ENCODE results near the gene CLTRN. TPM values are rescaled to one million over a fixed set of nuclear protein-coding genes. Genes with fewer than 3 reads are reported as not detected.

The CLTRN gene
- total RNA-seq, 1 donor from 2014 or later: not detected

DNA sequence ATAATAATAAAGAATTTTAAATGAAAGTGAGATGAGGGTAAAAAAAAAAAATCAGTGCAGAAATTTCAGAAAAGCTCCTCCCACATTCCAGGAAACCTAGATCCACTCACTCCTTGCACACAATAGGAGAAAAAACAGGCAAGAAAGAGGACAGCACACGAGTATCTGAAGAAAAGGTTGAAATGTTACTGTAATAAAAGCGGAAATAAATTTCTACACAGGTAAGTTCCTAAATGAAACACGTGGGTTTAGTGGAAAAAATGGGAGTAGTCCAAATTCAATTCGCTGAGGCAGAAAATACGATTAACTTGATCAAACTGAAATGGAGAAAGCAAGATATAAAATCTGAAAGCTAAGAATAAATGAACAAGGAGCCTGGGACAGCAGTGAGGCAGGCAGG, 61.8 kb downstream of the CLTRN start:
- no peak for TF ChIP-seq CTCF (IDR thresholded peaks at IDR 0.05)

GRCh38 chrX:15601932-15602331, 62.7 kb downstream of the CLTRN start:
- no peak for TF ChIP-seq CTCF (IDR thresholded peaks at IDR 0.05)
- no peaks in the 10 kb centered on the region for H3K36me3 ChIP-seq
- H3K27ac ChIP-seq: no peak overlapping the region
- intact Hi-C loops (cut with DNase I): no loop called here
- H3K4me3 ChIP-seq: no peak overlapping the region
- no peaks in the 10 kb centered on the region for H3K9me3 ChIP-seq
- DNase-seq (ENCODE audit: low spot score in 2 of 2): no peak
- H3K4me1 ChIP-seq: no peaks in the 10 kb centered on the region
- H3K27me3 ChIP-seq: no peaks in the 10 kb centered on the region

More for the DNA sequence above, 61.8 kb downstream of the CLTRN start:
- no peak for DNase-seq (ENCODE audit: low spot score in 2 of 2)
- Histone ChIP-seq H3K27ac (no peak overlapping the region), H3K36me3 (no peaks in the 10 kb centered on the region), H3K4me1 (no peaks in the 10 kb centered on the region), H3K4me3 (no peak overlapping the region), H3K27me3 (no peaks in the 10 kb centered on the region), H3K9me3 (no peaks in the 10 kb centered on the region)
- intact Hi-C loops (cut with DNase I): no loop called here

DNA sequence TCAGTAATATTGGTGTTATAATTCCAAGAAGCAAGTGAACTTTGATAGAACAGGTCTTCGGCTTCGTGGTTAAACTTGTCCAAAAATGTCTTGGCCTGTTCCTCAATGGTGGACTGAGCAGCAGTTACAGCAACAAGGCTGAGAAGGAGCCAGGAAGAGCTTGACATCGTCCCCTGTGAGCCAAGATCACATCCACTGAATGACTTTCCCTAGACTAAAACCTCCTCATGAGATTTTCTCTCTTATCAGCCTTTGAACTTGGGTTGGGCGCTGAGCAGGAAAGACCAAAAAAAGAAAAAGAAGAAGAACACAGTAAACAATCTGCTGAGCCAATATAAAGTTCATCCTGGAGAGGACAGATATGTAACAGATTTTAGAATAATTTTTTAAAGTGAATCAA, 63.9 kb downstream of the CLTRN start, which contains the start of gene ACE2:
ACE2 (minus strand) TSS at position 216 of the 400 bp plus-strand sequence; CDS start at position 167, 49 bp downstream.
- Histone ChIP-seq H3K4me3 (no peak within 1 kb of the TSS), H3K4me1 (no peaks in the 10 kb centered on the region), H3K27me3 (no peaks in the 10 kb centered on the region), H3K27ac (no peak within 1 kb of the TSS), H3K36me3 (no peaks in the 10 kb centered on the region), H3K9me3 (no peaks in the 10 kb centered on the region)
- no peak for DNase-seq (ENCODE audit: low spot score in 2 of 2)
- TF ChIP-seq CTCF (IDR thresholded peaks at IDR 0.05): no peak
- intact Hi-C loops (cut with DNase I): no loop called here

GRCh38 chrX:15600049-15600448, 64.6 kb downstream of the CLTRN start:
- Histone ChIP-seq H3K4me3 (no peak overlapping the region), H3K36me3 (no peaks in the 10 kb centered on the region), H3K27me3 (no peaks in the 10 kb centered on the region), H3K27ac (no peak overlapping the region), H3K9me3 (no peaks in the 10 kb centered on the region), H3K4me1 (no peaks in the 10 kb centered on the region)
- DNase-seq (ENCODE audit: low spot score in 2 of 2): no peak
- TF ChIP-seq CTCF (IDR thresholded peaks at IDR 0.05): no peak
- intact Hi-C loops (cut with DNase I): no loop called here

DNA sequence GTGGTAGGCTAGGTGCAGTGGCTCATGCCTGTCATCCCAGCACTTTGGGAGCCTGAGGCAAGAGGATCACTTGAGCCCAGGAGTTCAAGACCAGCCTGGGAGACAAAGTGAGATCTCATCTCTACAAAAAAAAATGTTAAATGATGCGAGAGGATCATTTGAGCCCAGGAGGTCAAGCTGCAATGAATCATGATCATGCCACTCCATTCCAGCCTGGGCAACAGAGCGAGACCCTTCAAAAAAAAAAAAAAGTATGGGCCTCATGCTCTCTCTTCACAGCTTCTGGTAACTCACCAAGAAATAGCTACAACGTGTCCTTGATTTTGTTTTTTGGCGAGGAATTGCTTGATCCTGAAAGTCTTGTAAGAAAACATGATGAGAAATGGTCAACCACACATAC, 65.1 kb downstream of the CLTRN start:
- intact Hi-C loops (cut with DNase I): no loop called here
- TF ChIP-seq CTCF (IDR thresholded peaks at IDR 0.05): no peak

DNA sequence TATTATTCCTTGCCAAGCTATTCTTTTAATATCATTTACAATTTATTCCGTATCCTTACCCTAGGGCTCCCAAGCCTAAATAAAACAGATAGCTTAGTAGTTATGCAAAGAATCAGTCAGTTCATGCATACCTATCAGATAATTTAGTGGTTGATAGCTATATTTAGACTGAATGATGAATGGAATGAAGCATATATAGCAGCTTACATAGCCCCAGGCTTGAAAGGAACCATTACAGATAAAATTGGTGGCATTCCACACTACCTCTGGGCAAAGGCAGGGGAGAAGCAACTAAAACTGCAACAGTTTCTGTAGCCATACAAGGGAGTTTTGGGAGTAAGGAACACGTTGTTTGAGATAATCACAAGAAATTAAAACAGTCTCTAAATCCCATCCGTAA, 66.6 kb downstream of the CLTRN start:
- no peak for DNase-seq (ENCODE audit: low spot score in 2 of 2)
- intact Hi-C loops (cut with DNase I): no loop called here
- no peak overlapping the region for H3K4me3 ChIP-seq
- no peaks in the 10 kb centered on the region for H3K27me3 ChIP-seq
- no peaks in the 10 kb centered on the region for H3K4me1 ChIP-seq
- no peak for TF ChIP-seq CTCF (IDR thresholded peaks at IDR 0.05)
- no peak overlapping the region for H3K27ac ChIP-seq
- no peaks in the 10 kb centered on the region for H3K9me3 ChIP-seq
- no peaks in the 10 kb centered on the region for H3K36me3 ChIP-seq

More for the DNA sequence above, 65.1 kb downstream of the CLTRN start:
- H3K9me3 ChIP-seq: no peaks in the 10 kb centered on the region
- H3K36me3 ChIP-seq: no peaks in the 10 kb centered on the region
- no peaks in the 10 kb centered on the region for H3K27me3 ChIP-seq
- no peak overlapping the region for H3K4me3 ChIP-seq
- no peaks in the 10 kb centered on the region for H3K4me1 ChIP-seq
- no peak for DNase-seq (ENCODE audit: low spot score in 2 of 2)
- H3K27ac ChIP-seq: no peak overlapping the region
